Upper lobe of left lung (tissue), 4 donors: ENCODE results near the gene SHISA6.

Experiments used
- CTCF ChIP-seq, 6 experiments: fragments of 450-650 bp in 4 of 6; fragments of 200-600 bp in 2 of 6; sonication (generic) in 2 of 6; IDR thresholded peaks; one replicate each; pipeline ENCODE4 v1.5.1; 2016 to 2019; ENCODE audit warnings: antibody characterized with exemption in 6 of 6
- POLR2A ChIP-seq, 4 donors: fragments of 450-650 bp; IDR thresholded peaks; one replicate each; pipeline ENCODE4 v1.5.1; 2016 to 2017; ENCODE audit warnings: antibody characterized with exemption in 4 of 4, mild to moderate bottlenecking in 2 of 4
- POLR2AphosphoS5 ChIP-seq, 2 donors: sonication (generic); formaldehyde crosslinking; IDR thresholded peaks; one replicate each; pipeline ENCODE4 v1.5.1; 2017; ENCODE audit warnings: antibody characterized with exemption in 2 of 2

- TF ChIP-seq CTCF (IDR thresholded peaks at IDR 0.05) (no peak), POLR2AphosphoS5 (IDR thresholded peaks at IDR 0.05) (no peak), POLR2A (IDR thresholded peaks at IDR 0.05) (no peak)
Observed at GRCh38 chr17:11418342-11418741, 177.3 kb downstream of the SHISA6 start.
